Activated T-cell treated with anti-CD3 and anti-CD28 coated beads, Interleukin-2, amount 50 U/mL, for 48 hours (primary cell): Measurements from ENCODE around the gene ZNF648.
"Not testable (repeated sequence)": the region's sequence is repeated elsewhere in the genome, so short reads cannot be mapped to it uniquely, and the experiment has no call there.

Source experiments
- DNase-seq, 2 experiments: peaks; one replicate each; pipeline ENCODE4 v3.0.0-alpha.2; 2020

ZNF648 gene

DNA sequence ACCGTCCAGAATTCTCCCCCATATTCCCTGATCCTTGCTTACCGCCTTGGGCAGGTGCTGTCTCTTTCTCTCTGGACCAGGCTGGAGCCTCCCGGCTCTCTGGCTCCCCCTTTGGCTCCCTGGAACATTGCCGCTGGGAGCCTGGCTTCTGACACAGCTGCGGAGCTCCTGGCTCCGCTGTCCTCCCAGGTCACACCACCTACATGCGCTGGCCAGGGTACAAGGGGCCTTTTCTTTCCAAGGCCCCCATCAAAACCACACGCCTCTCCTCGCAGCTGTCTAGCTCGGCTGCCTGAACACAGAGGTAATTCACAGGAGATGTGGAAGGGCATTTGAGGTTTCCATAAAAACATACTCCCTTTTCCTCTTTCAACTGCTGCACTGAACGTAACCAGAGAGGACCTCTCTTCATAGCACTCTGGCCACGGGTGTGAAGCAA lies 7.5 kb upstream of the ZNF648 start:
- peak; percentile 54 to 71 for DNase-seq

DNA sequence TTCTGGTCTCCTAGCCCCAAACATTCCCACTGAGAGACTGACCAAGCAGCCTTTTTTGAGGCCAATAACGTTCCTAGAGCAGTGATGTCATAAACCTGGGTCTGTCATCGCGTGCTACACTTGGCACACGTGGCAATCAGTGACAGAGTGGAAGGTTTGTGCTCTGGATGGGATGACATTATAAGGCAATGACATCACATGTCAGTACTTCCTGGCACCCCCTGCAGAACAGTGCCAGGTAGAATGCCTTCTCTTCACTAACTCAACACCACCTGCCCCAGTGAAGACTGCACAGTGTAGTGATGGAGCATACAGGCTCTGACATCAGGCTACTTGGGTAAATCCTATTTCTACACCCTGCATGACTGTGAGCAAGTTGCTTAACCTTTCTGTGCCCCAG lies 5.4 kb upstream of the ZNF648 start:
- no peak for DNase-seq

DNA sequence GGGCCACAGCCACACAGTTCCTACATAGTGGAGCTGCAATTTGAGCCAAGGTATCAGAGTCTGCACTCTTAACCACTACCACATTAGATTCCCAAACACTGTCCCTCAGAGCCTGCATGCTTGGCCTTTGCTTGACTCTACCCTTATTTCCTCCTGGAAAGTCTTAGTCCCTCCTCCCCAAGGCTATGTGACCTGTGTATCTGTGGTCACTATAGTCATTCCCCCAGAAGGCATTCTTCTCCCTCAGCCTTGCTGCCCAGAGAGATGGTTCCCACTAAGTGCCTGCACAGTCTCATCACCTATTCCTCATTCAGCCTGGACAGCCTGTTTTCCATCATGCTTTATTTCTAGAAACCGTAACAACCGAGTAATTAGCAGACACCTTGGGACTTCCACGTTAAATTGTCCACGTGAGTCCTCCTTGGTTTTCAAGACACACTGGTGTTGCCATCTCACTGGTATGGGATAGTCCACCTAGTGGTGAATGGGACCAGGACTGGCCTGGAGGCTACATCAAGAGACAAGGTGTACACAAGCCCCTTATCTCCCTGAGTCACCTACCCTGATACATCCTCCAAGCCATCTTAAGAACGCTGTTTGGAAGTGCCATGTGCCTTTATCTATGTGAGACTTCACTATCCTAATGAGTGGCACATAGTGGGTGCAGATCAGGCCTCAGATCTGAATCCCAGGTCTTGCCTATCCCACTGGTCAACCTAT lies 3.8 kb upstream of the ZNF648 start:
- DNase-seq: no peak

DNA sequence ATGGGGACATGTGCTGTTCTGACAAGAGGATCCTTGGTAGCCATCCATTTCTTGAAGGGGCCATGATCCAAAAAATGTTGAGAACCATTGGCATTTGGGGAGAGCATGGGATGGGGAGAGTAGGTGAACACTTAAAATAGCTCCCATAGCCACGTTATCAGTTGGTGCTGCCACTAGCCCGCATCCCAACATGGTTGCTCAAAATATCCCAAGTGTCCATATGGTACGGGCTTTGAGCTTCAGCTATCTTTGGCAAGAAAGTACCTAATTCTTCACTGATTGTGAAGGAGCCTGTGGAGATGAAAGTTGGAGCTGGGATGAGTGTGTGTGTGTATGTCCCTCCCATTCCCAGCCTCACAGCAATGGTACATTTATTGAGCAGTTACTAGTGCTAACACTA lies 3.1 kb upstream of the ZNF648 start:
- no peak for DNase-seq

- no peak for DNase-seq
Measured at GRCh38 chr1:182062223-182062622, 711 bp upstream of the ZNF648 start.

DNA sequence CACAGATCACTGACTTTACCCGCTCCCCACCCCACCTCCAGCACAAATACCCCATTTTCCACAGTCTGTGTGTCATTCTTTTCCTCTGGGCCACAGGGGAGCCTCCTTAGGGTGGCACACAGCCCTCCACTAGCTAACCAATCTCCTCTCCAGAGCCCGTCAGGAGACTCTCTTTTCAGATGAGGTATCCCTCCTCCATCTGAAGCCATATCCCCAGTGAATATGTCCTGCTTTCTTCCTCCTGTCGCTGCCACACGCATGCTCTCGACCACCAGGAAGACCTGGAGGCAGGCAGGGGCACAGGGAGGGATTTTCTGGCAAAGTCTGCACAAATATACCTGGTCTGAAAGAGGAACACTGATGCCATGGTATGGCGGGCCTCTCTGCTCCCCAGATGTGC lies 635 bp downstream of the ZNF648 start:
- no peak for DNase-seq

DNA sequence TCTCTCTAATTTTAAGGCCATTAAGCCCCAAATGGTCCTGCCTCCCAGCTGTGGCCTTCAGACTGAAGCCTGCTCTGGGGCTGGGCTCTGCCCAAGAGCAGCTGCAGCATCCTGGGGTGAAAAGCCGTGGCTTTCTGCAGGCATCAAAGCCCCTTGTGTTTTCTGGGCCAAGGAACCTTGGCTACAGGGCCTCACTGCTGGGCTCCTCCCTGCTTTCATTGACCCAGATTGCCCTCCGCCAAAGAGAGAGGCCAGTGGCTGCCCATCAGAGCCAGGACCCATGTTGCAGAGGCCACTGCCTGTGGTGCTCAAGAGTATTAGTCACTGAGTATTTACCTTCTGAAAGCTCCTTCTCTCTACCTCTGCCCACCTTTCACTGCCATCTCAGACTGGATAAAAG lies 1.6 kb downstream of the ZNF648 start:
- no peak for DNase-seq

DNA sequence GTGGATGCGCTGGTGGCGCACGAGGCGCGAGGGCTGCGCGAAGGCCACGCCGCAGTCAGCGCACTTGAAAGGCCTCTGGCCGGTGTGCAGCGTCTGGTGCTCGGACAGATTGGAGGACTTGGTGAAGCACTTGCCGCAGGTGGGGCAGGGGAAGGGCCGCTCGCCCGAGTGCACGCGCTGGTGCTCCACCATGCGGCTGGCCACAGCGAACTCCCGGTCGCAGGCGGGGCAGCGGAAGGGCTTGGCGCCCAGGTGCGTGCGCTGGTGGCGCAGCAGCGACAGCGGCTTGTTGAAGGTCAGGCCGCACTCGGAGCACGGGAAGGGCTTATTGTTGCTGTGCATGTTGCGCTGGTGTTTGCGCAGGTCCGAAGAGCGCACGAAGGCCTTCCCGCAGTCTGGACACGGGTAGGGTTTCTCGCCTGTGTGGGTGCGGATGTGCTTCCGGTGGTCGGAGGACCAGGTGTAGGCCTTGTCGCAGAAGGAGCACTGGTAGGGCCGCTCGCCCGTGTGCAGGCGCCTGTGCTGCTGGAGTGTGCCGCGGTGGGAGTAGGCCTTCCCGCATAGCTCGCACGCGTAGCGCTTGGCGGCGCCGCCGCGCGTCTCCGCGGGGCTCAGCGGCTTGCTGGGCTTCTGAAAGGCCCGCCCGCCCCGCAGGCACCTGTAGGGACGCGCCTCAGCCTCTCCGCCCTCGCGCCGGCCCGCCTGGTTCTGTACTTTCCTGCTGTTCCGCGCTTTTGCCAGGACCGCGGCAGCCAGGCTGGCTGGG lies 4.7 kb downstream of the ZNF648 start:
- no peak for DNase-seq

DNA sequence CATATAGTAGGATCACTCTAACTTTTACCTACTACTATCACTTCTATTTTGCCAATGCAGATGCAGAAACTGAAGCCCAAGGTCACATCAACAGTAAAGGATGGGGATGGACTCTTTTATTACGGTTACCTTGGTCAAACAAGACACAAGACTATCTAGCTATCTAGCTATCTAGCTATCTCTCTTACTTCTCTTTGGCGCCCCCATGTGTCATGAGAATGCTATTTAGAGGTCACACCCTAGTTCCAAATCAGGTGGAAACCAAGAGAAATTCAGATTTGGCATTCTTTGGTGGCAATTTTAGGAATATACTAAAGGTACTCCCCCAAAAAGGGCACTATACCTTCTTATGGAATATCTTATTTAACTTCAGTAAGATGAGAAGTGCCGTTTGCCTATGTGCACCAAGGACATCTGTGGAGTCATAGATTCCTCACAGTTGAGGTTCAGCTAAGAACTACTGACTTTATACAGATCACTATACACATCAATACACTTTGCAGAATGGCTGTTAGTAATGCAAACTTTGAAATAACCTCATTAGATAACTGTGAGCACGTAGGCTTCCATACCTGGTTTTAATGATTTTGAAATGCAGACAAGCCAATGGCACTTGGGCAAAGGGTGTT lies 6.7 kb downstream of the ZNF648 start:
- peak; percentile 46 to 54 for DNase-seq

GRCh38 chr1:182052355-182052754 lies 9.2 kb downstream of the ZNF648 start:
- no peak for DNase-seq

GRCh38 chr1:182051938-182052337 lies 9.6 kb downstream of the ZNF648 start:
- no peak for DNase-seq

- no peak for DNase-seq
Measured at GRCh38 chr1:182050481-182051448, 10.7 kb downstream of the ZNF648 start.

DNA sequence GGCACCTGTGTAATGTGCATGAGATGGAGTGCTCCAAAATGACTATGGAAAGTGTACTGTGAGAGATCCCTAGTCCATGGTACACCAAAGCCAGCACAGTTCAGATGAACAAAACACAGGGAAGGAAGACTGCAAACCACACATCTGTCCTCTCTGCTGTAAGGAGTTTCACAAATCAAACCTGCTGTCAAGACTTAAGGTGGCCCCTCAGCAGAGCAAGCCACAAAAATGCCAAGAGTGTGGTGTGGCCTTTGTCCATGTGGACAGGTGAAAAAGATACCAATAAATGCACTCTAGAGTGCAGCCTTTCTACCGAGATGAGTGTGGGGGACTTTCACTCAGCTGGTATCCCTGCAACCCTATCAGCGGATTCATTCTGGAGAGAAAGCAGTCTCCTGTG lies 12.9 kb downstream of the ZNF648 start:
- DNase-seq: no peak

- DNase-seq: no peak
Measured at GRCh38 chr1:182046763-182047162, 14.7 kb downstream of the ZNF648 start.

- not testable (repeated sequence) for DNase-seq
Measured at GRCh38 chr1:182045481-182045880, 16.0 kb downstream of the ZNF648 start.

GRCh38 chr1:182041615-182042014 lies 19.9 kb downstream of the ZNF648 start:
- no peak for DNase-seq

- DNase-seq: no peak
Measured at GRCh38 chr1:182038220-182038619, 23.3 kb downstream of the ZNF648 start.

GRCh38 chr1:182035097-182035770 lies 26.3 kb downstream of the ZNF648 start:
- no peak for DNase-seq

DNA sequence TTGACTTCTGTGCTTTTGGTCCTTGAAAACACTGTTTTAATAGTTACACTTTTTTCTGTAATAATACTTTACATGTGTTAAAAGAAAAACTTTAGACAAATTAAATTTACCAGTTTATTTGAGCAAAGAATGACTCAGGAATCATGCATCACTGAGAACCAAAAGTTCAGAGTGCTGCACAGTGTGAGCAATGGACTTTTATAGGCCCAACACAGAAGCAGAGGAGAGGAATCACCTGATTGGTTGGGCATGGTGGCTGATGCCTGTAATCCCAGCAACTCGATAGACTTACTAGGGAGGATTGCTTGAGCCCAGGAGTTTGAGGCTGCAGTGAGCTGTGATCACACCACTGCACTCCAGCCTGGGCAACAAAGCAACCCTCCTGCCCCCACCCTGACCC lies 29.3 kb downstream of the ZNF648 start:
- DNase-seq: no peak

GRCh38 chr1:182029379-182030331 lies 31.9 kb downstream of the ZNF648 start:
- peak; percentile 99 for DNase-seq

DNA sequence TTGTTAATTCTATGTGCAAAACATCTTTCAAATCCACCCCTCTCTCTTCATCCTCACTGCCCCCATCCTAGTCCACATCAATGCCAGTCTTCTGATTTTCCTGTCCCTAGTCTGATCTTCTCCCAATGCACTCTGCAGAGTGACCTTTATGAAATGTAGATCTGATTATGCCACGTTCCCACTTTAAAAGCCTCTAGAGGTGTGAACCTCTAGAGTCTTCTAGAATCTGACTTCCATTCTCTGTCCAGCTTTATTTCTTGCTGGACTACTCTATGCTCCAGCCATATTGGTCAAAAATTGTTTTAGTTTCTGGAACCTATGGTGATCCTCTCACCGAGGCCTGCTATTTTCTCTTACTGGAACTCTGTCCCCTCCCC lies 32.5 kb downstream of the ZNF648 start:
- DNase-seq: no peak
